Activated naive CD4-positive, alpha-beta T cell treated with anti-CD3 and anti-CD28 coated beads, Interleukin-2, amount 50 U/mL, for 16 hours (primary cell): Measurements from ENCODE around the gene LRRC2.
A peak's percentile ranks its signal among the peaks of the same experiment; 100 is the strongest.
"Not testable (repeated sequence)": the region's sequence is repeated elsewhere in the genome, so short reads cannot be mapped to it uniquely, and the experiment has no call there.

Experiments
- DNase-seq: peaks from one replicate; pipeline ENCODE4 v3.0.0-alpha.2; 2020

LRRC2 gene

GRCh38 chr3:46494491-46494890 is 71.6 kb downstream of the LRRC2 start:
- DNase-seq = not testable (repeated sequence)

- no peak for DNase-seq
Measured at GRCh38 chr3:46492890-46493547, 73.1 kb downstream of the LRRC2 start.

DNA sequence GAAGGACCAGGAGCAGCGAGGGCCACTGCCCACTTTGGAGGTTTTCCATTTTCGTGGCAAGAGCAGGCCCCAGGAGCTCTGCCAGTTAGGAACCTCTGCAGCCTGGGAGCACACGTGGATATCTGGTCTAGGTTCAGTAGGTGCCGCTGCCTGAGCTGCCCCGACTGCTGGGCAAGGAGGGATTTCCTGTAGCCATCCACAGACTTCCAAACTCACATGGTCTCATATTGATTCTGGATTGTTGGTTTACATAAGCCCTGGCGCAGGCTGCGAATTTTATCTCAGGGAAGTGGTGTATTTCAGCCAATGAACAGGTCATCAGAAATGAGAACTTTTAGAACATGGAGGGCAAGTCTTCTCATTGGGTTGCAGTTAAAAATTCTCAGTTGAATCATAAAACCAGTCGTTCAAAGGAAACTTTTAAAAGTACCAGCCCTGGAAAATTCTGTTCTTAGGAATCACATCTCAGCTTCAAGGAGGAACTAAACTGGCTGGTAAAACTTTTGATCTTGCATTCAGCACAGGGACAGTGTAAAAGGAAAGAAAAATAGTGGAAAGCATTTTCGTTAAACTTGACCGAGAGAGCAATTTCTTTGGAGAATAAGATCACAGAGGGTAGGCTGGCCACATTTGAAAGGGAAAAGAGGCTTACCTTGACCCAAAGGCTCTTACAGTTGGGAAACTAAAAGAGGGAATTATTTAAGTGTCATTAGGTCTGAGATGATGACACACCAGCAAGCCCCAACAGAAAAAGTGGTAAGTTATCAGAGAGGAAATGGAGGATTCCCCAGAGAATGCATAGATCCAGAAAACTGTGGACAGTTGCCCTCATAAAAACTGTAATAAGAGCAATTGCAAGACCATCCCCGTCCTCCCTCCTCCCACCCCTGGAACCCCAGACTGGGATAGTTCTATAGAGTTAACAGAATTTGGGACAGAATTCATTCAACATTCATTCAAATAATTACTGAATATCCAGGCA is 74.7 kb downstream of the LRRC2 start:
- DNase-seq = no peak

- no peak for DNase-seq
Measured at GRCh38 chr3:46490338-46491084, 75.6 kb downstream of the LRRC2 start.

- no peak for DNase-seq
Measured at GRCh38 chr3:46489875-46490274, 76.2 kb downstream of the LRRC2 start.

DNA sequence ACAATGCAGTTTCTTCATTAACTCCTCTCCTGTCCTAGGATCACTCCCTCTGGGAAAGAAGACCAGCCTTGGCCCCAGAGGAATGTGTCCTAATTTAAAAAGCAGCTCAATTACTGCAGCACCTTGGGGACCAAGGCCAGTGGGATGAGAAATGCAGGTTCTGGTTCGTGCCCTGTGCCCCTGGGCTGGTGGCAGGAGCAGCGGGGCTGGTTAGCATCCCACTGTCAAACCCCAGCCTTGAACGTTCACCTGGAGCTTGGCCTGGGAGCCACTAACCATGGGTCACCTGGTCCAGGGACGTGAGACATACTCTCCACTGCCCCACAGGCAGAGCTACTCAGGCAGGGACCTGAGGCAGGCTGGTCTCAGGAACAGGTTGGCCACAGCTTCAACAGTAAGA is 76.7 kb downstream of the LRRC2 start:
- no peak for DNase-seq

GRCh38 chr3:46488735-46489361 is 77.3 kb downstream of the LRRC2 start:
- DNase-seq = peak; percentile 94

- DNase-seq = no peak
Measured at GRCh38 chr3:46485779-46486175, 80.3 kb downstream of the LRRC2 start.

GRCh38 chr3:46484911-46485778 is 81.0 kb downstream of the LRRC2 start:
- no peak for DNase-seq

DNA sequence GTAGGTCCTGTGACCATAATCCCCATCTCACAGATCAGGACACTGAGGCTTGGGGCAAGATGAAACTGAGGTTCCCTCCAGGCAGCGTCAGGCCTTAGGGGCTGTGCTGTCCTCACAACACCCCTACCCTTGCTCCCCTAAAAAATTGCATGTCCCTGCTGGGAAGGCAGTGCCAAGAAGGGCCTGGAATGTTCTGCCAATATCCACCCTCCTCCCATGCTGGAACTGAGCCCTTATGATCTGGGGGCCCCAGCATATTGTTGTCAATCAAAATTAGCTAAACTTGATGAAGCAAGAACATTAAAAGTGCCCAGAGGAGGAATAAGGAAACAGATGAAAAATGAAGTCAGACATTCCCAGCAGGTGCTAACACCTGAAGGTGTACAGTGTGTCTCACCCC is 81.7 kb downstream of the LRRC2 start:
- no peak for DNase-seq

GRCh38 chr3:46483825-46484224 is 82.3 kb downstream of the LRRC2 start:
- DNase-seq = no peak

- DNase-seq = no peak
Measured at GRCh38 chr3:46482632-46483350, 83.3 kb downstream of the LRRC2 start.

GRCh38 chr3:46481636-46482035 is 84.5 kb downstream of the LRRC2 start:
- no peak for DNase-seq

DNA sequence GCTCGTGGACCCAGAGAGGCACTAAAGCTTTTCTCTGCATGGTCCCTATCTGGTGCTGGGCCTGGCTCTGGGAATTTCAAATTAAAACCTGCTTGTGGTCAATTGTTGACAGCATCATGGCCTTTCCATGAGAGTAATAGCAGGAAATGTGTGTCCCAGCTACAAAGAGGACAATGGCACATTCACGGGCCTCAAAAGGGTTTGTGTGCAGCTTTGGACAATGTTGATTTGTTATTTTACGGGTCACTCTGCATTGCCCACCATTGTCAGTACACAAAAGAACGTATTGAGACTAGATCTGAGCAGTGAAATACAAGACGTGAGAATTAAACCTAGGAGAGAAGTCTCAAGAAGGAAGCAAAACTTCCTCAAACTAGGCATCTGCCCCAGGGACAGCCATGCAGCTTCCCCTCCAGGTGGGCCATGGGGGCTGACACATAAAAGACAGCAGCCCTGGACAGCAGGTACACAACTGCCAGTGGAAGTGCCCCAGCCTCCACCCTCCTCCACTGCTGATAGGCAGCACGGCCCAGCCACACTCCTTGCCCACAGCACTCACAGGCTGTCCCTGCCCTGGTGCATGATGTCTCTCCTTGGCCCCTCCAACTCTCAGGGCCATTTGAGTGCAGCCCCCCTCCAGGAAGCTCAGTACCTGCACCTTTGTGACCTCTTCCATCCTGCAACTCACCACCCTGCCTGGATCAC is 85.5 kb downstream of the LRRC2 start:
- DNase-seq = no peak

- no peak for DNase-seq
Measured at GRCh38 chr3:46479696-46480095, 86.4 kb downstream of the LRRC2 start.

GRCh38 chr3:46479021-46479420 is 87.1 kb downstream of the LRRC2 start:
- DNase-seq = no peak

DNA sequence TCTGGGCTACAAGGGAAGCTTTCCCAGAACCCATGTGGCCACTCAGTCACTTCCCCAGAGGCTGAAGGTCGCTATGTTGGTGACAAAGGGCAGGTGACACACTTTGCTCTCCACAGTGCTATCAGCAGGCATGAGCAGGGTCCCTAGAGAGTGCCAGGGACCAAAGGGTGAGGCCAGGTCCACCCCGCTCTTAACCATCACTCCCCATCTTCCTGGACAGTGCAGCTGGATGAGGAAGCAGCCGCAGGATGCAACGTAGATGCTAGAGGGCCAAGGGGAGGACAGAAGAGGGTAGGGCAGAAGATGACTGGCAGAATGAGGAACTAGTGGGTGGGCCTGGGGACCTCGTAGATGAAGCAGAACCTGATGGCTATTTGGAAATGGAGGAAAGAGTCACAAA is 87.8 kb downstream of the LRRC2 start:
- DNase-seq = no peak

DNA sequence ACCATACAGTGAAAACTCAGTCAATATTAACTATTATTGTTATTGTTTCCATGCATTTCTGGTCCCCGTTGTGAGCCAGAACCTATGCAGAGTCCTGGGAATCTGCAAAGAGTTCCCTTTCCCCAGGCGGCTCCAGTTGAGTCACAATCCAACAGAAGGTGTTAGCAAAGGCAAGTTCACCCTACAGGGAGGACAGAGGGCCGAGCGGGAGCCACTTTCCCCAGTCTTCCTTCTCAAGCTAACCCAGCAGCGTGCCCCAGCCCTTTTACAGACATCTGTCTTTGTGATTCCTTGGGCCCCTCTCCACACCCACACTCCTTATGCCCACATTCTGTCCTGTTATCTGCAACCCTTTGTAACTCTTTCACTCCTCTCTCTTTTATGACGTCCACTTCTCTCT is 88.3 kb downstream of the LRRC2 start:
- no peak for DNase-seq

DNA sequence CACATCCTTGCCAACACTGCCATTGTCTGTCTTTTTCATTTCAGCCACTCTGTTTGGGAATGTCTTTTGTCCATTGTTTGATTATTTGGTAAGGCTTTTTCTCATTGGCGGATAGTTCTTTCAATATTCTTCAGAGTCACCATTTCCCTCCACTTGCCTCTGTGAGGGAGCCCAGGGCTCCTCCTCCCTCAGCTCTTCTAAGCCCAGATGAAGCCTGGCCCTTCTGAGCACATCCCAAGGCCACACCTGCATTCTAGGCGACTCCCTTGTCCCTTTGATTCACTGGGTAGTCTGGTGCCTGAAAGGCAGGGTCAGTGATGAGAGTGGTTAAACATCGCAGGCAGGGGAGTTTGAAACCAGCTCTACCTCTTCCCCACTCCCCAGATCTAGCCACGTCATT is 89.0 kb downstream of the LRRC2 start:
- DNase-seq = no peak

- no peak for DNase-seq
Measured at GRCh38 chr3:46472736-46473135, 93.4 kb downstream of the LRRC2 start.
